Activated CD8-positive, alpha-beta T cell treated with anti-CD3 and anti-CD28 coated beads, Interleukin-2, amount 10 ng/mL, durations not matched to agents 7 days and 5 days (primary cell): ENCODE results near the gene ZBTB24. TPM values are rescaled to one million over a fixed set of nuclear protein-coding genes. Genes with fewer than 3 reads are reported as not detected.

Experiments used
- total RNA-seq, 2 experiments: library from RNA; stranded (reverse); gene quantifications; one replicate each; pipeline ENCODE4 v1.2.3, GENCODE V29; 2021

ZBTB24 gene
- total RNA-seq, 2 experiments from 2014 or later: 16.0 to 16.3 TPM

Other genes starting within 250 kb of the ZBTB24 start
- gene CD164, start 100.8 kb downstream of the ZBTB24 start, total RNA-seq: 100 to 1,000 TPM; 236 to 249 TPM
- under 1 TPM in 1 of 2 experiments, not detected in 1; 0.16 TPM for gene PPIL6, start 42.6 kb downstream of the ZBTB24 start, total RNA-seq
- gene SMPD2, start 42.5 kb downstream of the ZBTB24 start, total RNA-seq: 10 to 100 TPM; 15.5 to 15.6 TPM
- gene MICAL1, start 27.4 kb downstream of the ZBTB24 start, total RNA-seq: 10 to 100 TPM; 50.5 to 53.2 TPM
- 1 to 10 TPM; 2.9 to 3.1 TPM for gene AK9, start 208.0 kb upstream of the ZBTB24 start, total RNA-seq
- 10 to 100 TPM in 1 of 2 experiments, 1 to 10 TPM in 1; 9.5 to 10.8 TPM for gene FIG4, start 208.1 kb upstream of the ZBTB24 start, total RNA-seq